Measurements from ENCODE around the gene MBD3L1.

MBD3L1 gene

GRCh38 chr19:8827277-8827676 lies 4.9 kb upstream of the MBD3L1 start:
- TF ChIP-seq POU2F2 (IDR thresholded peaks at IDR 0.05; ENCODE audit: low read depth, low read length) (no peak), SPI1 (IDR thresholded peaks at IDR 0.05; ENCODE audit: low read depth, low read length) (no peak), POLR2A (IDR thresholded peaks at IDR 0.05; ENCODE audit: low read depth, low read length) (no peak)
- no peak for DNase-seq (ENCODE audit: insufficient read length, low spot score)
- no peak for FAIRE-seq

- DNase-seq (ENCODE audit: insufficient read length, low spot score) = no peak
- no peak for FAIRE-seq
- no peak for TF ChIP-seq POLR2AphosphoS5 (IDR thresholded peaks at IDR 0.05; ENCODE audit: low read depth, low read length)
- TF ChIP-seq POU2F2 (IDR thresholded peaks at IDR 0.05; ENCODE audit: low read depth, low read length) = no peak
- TF ChIP-seq PAX5 (IDR thresholded peaks at IDR 0.05; ENCODE audit: insufficient read depth, low read length, severe bottlenecking) = no peak
- no peak for TF ChIP-seq SPI1 (IDR thresholded peaks at IDR 0.05; ENCODE audit: low read depth, low read length)
- no peak for TF ChIP-seq POLR2A (IDR thresholded peaks at IDR 0.05; ENCODE audit: low read depth, low read length)
- TF ChIP-seq TAF1 (IDR thresholded peaks at IDR 0.05; ENCODE audit: low read depth, low read length) = no peak
Observed at GRCh38 chr19:8831373-8831772, 804 bp upstream of the MBD3L1 start.

- DNase-seq (ENCODE audit: insufficient read length, low spot score) (no peak), FAIRE-seq (no peak)
- no peak for TF ChIP-seq POLR2A (IDR thresholded peaks at IDR 0.05; ENCODE audit: low read depth, low read length)
- TF ChIP-seq POU2F2 (IDR thresholded peaks at IDR 0.05; ENCODE audit: low read depth, low read length) = no peak
- no peak for TF ChIP-seq PAX5 (IDR thresholded peaks at IDR 0.05; ENCODE audit: insufficient read depth, low read length, severe bottlenecking)
- no peak for TF ChIP-seq SPI1 (IDR thresholded peaks at IDR 0.05; ENCODE audit: low read depth, low read length)
Observed at GRCh38 chr19:8831832-8832131, 395 bp upstream of the MBD3L1 start.

GRCh38 chr19:8835446-8835845 lies 3.3 kb downstream of the MBD3L1 start:
- no peak for DNase-seq (ENCODE audit: insufficient read length, low spot score)
- no peak for FAIRE-seq
- TF ChIP-seq POLR2A (IDR thresholded peaks at IDR 0.05; ENCODE audit: low read depth, low read length) = no peak
- TF ChIP-seq POLR2AphosphoS5 (IDR thresholded peaks at IDR 0.05; ENCODE audit: low read depth, low read length) = no peak
- no peak for TF ChIP-seq SPI1 (IDR thresholded peaks at IDR 0.05; ENCODE audit: low read depth, low read length)
- TF ChIP-seq POU2F2 (IDR thresholded peaks at IDR 0.05; ENCODE audit: low read depth, low read length) = no peak
- TF ChIP-seq TAF1 (IDR thresholded peaks at IDR 0.05; ENCODE audit: low read depth, low read length) = no peak
- TF ChIP-seq PAX5 (IDR thresholded peaks at IDR 0.05; ENCODE audit: insufficient read depth, low read length, severe bottlenecking) = no peak

GRCh38 chr19:8835877-8836276 lies 3.7 kb downstream of the MBD3L1 start:
- TF ChIP-seq POU2F2 (IDR thresholded peaks at IDR 0.05; ENCODE audit: low read depth, low read length) = no peak
- no peak for TF ChIP-seq TAF1 (IDR thresholded peaks at IDR 0.05; ENCODE audit: low read depth, low read length)
- no peak for DNase-seq (ENCODE audit: insufficient read length, low spot score)
- no peak for FAIRE-seq

GRCh38 chr19:8840708-8841107 lies 8.5 kb downstream of the MBD3L1 start:
- no peak for FAIRE-seq
- DNase-seq (ENCODE audit: insufficient read length, low spot score) = no peak
- TF ChIP-seq TAF1 (IDR thresholded peaks at IDR 0.05; ENCODE audit: low read depth, low read length) = no peak

- TF ChIP-seq POU2F2 (IDR thresholded peaks at IDR 0.05; ENCODE audit: low read depth, low read length) (no peak), TAF1 (IDR thresholded peaks at IDR 0.05; ENCODE audit: low read depth, low read length) (no peak), POLR2AphosphoS5 (IDR thresholded peaks at IDR 0.05; ENCODE audit: low read depth, low read length) (no peak), SPI1 (IDR thresholded peaks at IDR 0.05; ENCODE audit: low read depth, low read length) (no peak)
- no peak for FAIRE-seq
- DNase-seq (ENCODE audit: insufficient read length, low spot score) = no peak
Observed at GRCh38 chr19:8846819-8847218, 14.6 kb downstream of the MBD3L1 start.

- no peak for FAIRE-seq
- no peak for DNase-seq (ENCODE audit: insufficient read length, low spot score)
- TF ChIP-seq SPI1 (IDR thresholded peaks at IDR 0.05; ENCODE audit: low read depth, low read length) = no peak
- no peak for TF ChIP-seq TAF1 (IDR thresholded peaks at IDR 0.05; ENCODE audit: low read depth, low read length)
- no peak for TF ChIP-seq POLR2AphosphoS5 (IDR thresholded peaks at IDR 0.05; ENCODE audit: low read depth, low read length)
- no peak for TF ChIP-seq POU2F2 (IDR thresholded peaks at IDR 0.05; ENCODE audit: low read depth, low read length)
- no peak for TF ChIP-seq POLR2A (IDR thresholded peaks at IDR 0.05; ENCODE audit: low read depth, low read length)
- TF ChIP-seq PAX5 (IDR thresholded peaks at IDR 0.05; ENCODE audit: insufficient read depth, low read length, severe bottlenecking) = no peak
Observed at GRCh38 chr19:8849232-8849631, 17.1 kb downstream of the MBD3L1 start.

GRCh38 chr19:8850488-8850887 lies 18.3 kb downstream of the MBD3L1 start:
- TF ChIP-seq POLR2A (IDR thresholded peaks at IDR 0.05; ENCODE audit: low read depth, low read length) = no peak
- TF ChIP-seq POLR2AphosphoS5 (IDR thresholded peaks at IDR 0.05; ENCODE audit: low read depth, low read length) = no peak
- TF ChIP-seq TAF1 (IDR thresholded peaks at IDR 0.05; ENCODE audit: low read depth, low read length) = no peak
- TF ChIP-seq POU2F2 (IDR thresholded peaks at IDR 0.05; ENCODE audit: low read depth, low read length) = no peak
- no peak for TF ChIP-seq PAX5 (IDR thresholded peaks at IDR 0.05; ENCODE audit: insufficient read depth, low read length, severe bottlenecking)
- FAIRE-seq (no peak), DNase-seq (ENCODE audit: insufficient read length, low spot score) (no peak)

GRCh38 chr19:8858260-8858659 lies 26.1 kb downstream of the MBD3L1 start:
- FAIRE-seq (no peak), DNase-seq (ENCODE audit: insufficient read length, low spot score) (no peak)
- TF ChIP-seq POU2F2 (IDR thresholded peaks at IDR 0.05; ENCODE audit: low read depth, low read length) = no peak
- TF ChIP-seq PAX5 (IDR thresholded peaks at IDR 0.05; ENCODE audit: insufficient read depth, low read length, severe bottlenecking) = no peak
- no peak for TF ChIP-seq SPI1 (IDR thresholded peaks at IDR 0.05; ENCODE audit: low read depth, low read length)
- no peak for TF ChIP-seq POLR2AphosphoS5 (IDR thresholded peaks at IDR 0.05; ENCODE audit: low read depth, low read length)
- TF ChIP-seq POLR2A (IDR thresholded peaks at IDR 0.05; ENCODE audit: low read depth, low read length) = no peak

- FAIRE-seq (no peak), DNase-seq (ENCODE audit: insufficient read length, low spot score) (no peak)
- TF ChIP-seq POLR2AphosphoS5 (IDR thresholded peaks at IDR 0.05; ENCODE audit: low read depth, low read length) (no peak), TAF1 (IDR thresholded peaks at IDR 0.05; ENCODE audit: low read depth, low read length) (no peak), POLR2A (IDR thresholded peaks at IDR 0.05; ENCODE audit: low read depth, low read length) (no peak), POU2F2 (IDR thresholded peaks at IDR 0.05; ENCODE audit: low read depth, low read length) (no peak), PAX5 (IDR thresholded peaks at IDR 0.05; ENCODE audit: insufficient read depth, low read length, severe bottlenecking) (no peak), SPI1 (IDR thresholded peaks at IDR 0.05; ENCODE audit: low read depth, low read length) (no peak)
Observed at GRCh38 chr19:8866344-8866743, 34.2 kb downstream of the MBD3L1 start.

Measured in GM12891 (cell line).